ENCODE results near the gene CFAP299.

DNA sequence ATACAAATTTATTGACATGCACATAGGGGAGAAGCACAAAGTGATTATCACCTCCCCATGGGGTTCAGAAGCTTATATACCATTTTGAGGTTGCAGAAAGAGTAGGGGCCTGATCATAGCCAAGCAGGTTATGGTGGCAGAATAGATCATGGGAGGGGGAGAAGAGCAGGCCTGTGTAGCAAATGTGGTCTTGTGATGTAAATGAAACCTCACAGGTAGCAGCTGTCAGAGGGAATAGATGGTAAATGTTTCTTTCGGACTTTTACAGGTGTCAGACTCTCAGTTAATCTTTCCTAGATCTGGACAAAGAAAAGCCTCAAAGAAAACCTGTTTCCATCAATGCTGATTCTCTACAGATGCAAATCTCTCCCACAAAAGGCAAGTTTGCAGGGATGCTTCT is 84.4 kb downstream of the CFAP299 start:
- TF ChIP-seq EZH2 (IDR thresholded peaks at IDR 0.05; ENCODE audit: borderline replicate concordance) (no peak), CTCF (IDR thresholded peaks at IDR 0.05; ENCODE audit: poor library complexity) (no peak), EZH2phosphoT487 (IDR thresholded peaks at IDR 0.05; ENCODE audit: low read depth, severe bottlenecking, unreplicated experiment) (no peak)
